Large intestine (tissue), 3 donors: Measurements from ENCODE around the gene UTP11. TPM values are rescaled to one million over a fixed set of nuclear protein-coding genes. Genes with fewer than 3 reads are reported as not detected.

Experiments
- DNase-seq, 2 donors: peaks; one replicate each; pipeline versions ENCODE4 v3.0.0 to v3.0.0-alpha.2; 2013
- H3K27ac ChIP-seq: one replicate; pipeline ENCODE4 v1.5.1; 2013; ENCODE audit warnings: low read length
- H3K27me3 ChIP-seq: 2 replicates; pipeline ENCODE4 v1.6.1; 2013; ENCODE audit warnings: low read length; ENCODE audit not compliant: control insufficient read depth, insufficient read depth
- H3K36me3 ChIP-seq: 2 replicates; pipeline ENCODE4 v1.6.1; 2013; ENCODE audit warnings: low read length; ENCODE audit not compliant: control insufficient read depth, insufficient read depth
- H3K4me1 ChIP-seq: one replicate; pipeline ENCODE4 v1.6.1; 2013; ENCODE audit warnings: low read length; ENCODE audit not compliant: control insufficient read depth, insufficient read depth
- H3K4me3 ChIP-seq: one replicate; pipeline ENCODE4 v1.5.1; 2013; ENCODE audit warnings: low read length
- H3K9me3 ChIP-seq: one replicate; pipeline ENCODE4 v1.6.1; 2013; ENCODE audit warnings: mild to moderate bottlenecking, low read depth, low read length, moderate library complexity; ENCODE audit not compliant: control insufficient read depth
- WGBS: methylation state at CpG from one replicate; pipeline ENCODE4 v1.1.5; 2013; ENCODE audit warnings: low lambda C conversion rate; ENCODE audit not compliant: insufficient coverage; 5-methylcytosine and 5-hydroxymethylcytosine counted together
- polyA plus RNA-seq: library from polyadenylated mRNA; unstranded; fragments of 120-200 nt; gene quantifications from one replicate; pipeline ENCODE4 v1.2.1, GENCODE V29; 2013

The UTP11 gene
- polyA plus RNA-seq, 1 donor, result 39.0 TPM

DNA sequence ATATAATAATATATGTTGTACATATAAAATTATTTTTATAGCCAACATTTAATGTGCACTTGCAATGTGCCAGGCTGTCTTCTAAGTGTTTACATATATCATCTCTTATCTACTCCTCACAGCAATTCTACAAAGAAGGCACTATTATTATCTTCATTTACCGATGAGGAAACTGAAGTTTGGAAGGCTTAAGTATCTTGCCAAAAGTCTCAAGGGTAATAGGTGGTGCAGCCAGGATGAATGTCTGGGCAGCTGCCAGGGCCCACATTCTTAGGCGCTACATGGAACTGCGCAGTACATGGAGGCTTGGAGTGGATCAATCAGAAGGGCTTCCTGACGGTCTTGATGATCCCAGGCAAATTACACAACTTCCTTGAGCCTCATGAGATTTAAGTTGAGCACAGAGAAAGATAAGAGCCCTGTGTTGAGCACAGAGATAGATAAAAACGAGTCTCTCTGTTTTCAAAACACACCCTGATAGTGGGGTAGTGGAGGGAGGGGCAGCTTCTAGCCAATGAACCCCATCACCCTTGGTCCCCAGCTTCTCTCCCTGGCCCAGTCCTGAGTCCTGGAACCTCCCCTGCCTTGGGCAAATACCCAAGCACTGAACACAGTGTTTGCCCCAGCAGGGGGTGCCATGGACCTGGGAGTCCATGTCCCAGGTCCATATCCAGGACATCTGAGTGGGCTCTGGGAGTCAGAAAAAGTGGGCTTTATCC, 24.8 kb downstream of the UTP11 start:
- Histone ChIP-seq H3K4me1 (no peaks in the 10 kb centered on the region), H3K4me3 (no peak overlapping the region), H3K27me3 (peaks cover 38% of the 10 kb centered on the region), H3K27ac (no peak overlapping the region), H3K9me3 (no peaks in the 10 kb centered on the region), H3K36me3 (no peaks in the 10 kb centered on the region)
- WGBS, result no CpG with 5 or more reads among the region's 5 CpGs
- no peak for DNase-seq

DNA sequence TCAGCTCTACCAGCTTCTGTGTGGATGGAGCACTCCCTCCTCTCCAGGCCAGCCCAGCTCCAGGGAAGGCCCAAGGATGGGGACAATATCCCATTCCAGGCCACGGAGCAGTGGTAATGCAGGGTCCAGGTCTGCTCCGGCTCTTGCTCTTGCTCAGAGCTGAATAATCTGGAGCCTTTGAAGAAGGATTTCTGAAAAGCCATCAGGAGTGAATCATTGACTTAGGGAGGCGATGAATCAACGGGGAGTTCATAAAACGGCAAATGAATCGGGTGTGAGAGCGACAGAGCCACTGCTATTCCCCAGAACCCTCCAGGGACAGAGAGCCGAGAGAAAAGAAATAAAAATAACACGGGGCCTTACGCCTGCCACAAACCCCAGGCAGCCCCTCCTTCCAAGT, 26.3 kb downstream of the UTP11 start:
- peaks cover 53% of the 10 kb centered on the region for H3K27me3 ChIP-seq
- WGBS, result 46% methylated on average over 5 of the region's 10 CpGs

DNA sequence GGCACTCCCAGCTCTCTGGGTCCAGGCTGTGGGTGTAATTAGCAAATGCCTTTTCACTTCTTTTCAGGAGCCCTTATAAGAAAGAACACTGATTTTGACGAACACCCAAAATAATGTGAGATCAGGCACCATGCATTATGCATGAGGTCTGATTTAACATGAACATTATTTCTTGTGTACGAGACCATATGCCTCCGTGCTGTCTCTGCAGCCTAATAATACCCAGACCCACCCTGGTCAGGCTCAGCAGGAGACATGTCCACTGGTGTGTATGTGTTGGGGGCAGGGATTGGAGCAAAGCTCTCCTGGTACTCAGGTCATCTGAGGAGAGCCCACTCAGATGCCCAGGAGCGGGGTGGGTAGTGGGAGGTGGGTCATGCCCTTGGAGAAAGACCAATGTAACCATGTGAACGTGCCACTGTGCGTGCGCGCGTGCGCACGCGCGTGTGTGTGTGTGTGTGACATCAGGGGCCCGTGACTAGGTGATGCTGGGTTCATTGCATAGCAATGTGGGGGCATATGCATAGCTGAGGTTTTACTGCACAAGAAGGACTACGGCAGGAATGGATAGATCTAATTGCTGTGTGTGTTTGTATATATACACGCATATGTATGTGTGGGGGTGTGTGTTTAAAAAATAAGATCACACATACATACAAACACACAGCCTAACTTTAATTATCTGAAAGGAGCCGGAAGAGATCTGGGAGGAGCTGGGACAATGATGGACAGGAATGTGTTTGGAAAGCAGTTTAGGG, 27.0 kb downstream of the UTP11 start:
- Histone ChIP-seq H3K27ac (no peak overlapping the region), H3K4me3 (no peak overlapping the region), H3K27me3 (peaks cover 59% of the 10 kb centered on the region), H3K36me3 (no peaks in the 10 kb centered on the region), H3K4me1 (peaks cover 2% of the 10 kb centered on the region), H3K9me3 (peaks cover 3% of the 10 kb centered on the region)
- no peak for DNase-seq
- 90% methylated on average over 2 of the region's 17 CpGs for WGBS

More for the DNA sequence above, 26.3 kb downstream of the UTP11 start:
- Histone ChIP-seq H3K36me3 (no peaks in the 10 kb centered on the region), H3K4me1 (no peaks in the 10 kb centered on the region), H3K9me3 (no peaks in the 10 kb centered on the region), H3K4me3 (no peak overlapping the region), H3K27ac (no peak overlapping the region)
- DNase-seq, result no peak

DNA sequence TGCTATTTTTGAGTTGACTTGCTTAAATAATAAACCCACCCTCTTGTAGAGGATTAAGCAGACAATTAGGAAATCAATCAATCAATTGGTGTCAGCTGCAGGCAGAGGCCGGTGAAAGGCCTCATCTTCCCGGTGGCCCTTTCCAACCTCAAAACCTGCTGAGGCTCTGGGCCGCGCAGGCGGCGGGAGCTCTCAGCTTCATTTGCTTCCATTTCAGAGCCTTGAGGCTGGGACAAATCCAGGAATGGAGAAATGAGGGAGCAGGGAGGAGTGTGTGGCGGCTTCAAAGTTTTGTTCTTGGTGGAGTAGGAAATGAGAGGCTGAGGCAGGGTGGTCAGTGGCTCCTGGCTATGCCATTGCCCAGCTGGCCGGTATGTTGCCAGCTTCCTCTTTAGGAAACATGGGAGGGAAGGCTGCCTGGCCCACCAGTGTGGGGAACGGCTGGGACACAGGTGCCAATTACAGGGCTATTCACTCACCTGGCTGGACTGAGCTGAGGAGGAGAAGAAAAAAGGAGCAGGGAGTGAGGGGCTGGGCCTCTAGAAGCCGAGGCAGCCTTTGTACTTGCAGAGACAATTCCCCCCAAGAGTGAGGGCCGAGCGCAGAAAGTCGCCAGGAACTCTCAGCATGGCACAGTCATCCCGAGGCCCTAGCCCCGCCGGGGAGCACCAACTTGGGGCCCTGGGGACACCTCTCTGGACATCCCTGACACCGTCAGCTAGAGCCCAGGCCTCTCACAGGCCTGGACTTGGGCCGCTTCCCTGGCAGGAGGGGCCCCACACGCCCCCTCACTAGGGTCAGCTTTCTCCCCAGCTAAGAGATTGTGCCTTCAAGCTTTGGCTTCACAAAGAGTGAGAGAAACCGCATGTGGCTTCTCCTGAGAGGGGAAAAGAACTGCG, 29.7 kb downstream of the UTP11 start:
- peaks cover 74% of the 10 kb centered on the region for H3K27me3 ChIP-seq
- 80% methylated on average over 1 of the region's 21 CpGs for WGBS

DNA sequence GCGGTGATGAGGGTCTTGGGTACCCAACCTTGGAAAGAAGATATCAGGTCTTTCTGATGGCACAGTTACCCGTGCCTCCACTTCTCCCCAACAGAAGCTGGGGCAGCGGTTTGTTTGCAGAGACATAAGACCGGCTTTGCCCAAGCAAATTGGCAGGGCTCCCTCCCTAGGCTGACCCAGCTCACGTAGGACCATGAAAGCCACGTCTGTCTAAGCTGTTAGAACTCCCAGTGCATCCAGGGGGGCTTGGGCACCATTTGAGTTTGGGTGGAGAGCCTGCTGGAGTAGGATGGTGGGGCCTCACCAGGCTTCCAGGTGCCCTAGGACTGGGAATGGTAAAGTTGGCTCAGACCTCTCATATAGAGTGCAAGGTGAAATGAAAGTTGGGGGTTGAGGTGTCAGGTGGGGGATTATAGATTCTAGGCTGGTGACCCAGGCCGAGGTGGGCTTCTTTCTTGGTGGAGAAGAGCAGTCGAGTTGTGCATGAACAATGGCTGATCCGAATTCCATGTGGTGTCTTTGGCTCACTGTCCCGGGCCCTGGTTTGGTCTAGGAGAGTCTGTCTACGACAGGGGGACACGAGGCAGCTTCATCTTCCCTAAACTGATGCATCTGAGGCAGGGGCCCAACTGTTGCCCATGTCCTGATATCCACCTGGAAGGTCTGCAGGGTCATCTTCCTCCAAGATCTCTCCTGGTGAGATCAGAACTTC, 30.7 kb downstream of the UTP11 start:
- Histone ChIP-seq H3K36me3 (no peaks in the 10 kb centered on the region), H3K27ac (no peak overlapping the region), H3K4me3 (no peak overlapping the region), H3K27me3 (peaks cover 84% of the 10 kb centered on the region), H3K4me1 (peaks cover 2% of the 10 kb centered on the region), H3K9me3 (peaks cover 7% of the 10 kb centered on the region)
- WGBS, result no CpG with 5 or more reads among the region's 12 CpGs
- no peak for DNase-seq

More for the DNA sequence above, 29.7 kb downstream of the UTP11 start:
- Histone ChIP-seq H3K27ac (no peak overlapping the region), H3K4me3 (no peak overlapping the region), H3K4me1 (peaks cover 2% of the 10 kb centered on the region), H3K36me3 (no peaks in the 10 kb centered on the region), H3K9me3 (peaks cover 7% of the 10 kb centered on the region)
- no peak for DNase-seq

DNA sequence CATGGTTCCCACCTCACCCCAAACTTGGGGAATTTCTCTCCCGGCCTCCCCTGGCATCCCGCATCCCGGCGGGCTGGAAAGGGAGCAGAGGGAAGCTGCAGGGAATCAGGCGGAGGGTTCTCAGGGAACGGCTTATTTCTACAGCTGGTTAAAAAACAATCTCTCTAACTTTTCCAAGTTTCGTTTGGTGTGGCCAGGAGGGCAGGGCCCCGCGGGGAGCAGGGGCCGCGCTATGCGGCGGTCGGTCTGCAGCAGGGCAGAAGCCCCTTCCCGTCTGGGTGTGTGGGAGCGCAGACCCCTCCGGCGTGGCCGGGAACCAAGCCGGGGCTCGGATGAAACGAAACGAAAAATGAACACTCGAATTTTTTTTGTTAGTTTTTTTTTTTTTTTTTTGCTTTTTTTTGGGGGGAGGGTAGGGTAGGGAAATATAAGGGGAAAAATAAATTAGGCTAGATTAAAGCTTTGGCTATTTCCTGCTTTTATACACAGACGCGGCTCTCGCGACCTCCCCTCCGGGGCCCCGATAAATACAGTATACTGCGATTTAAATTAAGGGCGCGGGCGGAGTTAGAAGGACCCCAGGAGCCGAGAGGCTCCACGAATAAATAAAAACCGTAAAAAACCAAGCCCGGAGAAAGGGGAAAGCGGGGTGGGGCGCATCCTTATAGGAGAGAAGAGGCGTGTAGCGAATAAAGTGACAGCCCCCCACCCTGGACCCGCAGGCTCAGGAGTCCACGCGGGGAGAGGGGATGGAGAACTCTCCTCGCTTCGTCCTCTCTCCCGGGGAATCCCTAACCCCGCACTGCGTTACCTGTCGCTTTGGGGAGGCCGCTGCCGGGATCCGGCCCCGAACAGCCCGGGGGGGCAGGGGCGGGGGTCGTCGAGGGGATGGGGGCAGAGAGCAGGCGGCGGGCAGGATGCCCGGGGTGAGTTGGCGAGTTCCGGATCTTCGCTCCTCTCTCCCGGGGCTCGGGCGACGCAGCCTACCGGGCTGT, 32.0 kb downstream of the UTP11 start:
- Histone ChIP-seq H3K9me3 (peaks cover 7% of the 10 kb centered on the region), H3K36me3 (no peaks in the 10 kb centered on the region), H3K4me3 (no peak overlapping the region), H3K27me3 (peaks cover 86% of the 10 kb centered on the region), H3K27ac (no peak overlapping the region), H3K4me1 (peaks cover 2% of the 10 kb centered on the region)
- 0% methylated on average over 1 of the region's 70 CpGs for WGBS
- DNase-seq, result peak in 1 of 2 donors; percentile 14

DNA sequence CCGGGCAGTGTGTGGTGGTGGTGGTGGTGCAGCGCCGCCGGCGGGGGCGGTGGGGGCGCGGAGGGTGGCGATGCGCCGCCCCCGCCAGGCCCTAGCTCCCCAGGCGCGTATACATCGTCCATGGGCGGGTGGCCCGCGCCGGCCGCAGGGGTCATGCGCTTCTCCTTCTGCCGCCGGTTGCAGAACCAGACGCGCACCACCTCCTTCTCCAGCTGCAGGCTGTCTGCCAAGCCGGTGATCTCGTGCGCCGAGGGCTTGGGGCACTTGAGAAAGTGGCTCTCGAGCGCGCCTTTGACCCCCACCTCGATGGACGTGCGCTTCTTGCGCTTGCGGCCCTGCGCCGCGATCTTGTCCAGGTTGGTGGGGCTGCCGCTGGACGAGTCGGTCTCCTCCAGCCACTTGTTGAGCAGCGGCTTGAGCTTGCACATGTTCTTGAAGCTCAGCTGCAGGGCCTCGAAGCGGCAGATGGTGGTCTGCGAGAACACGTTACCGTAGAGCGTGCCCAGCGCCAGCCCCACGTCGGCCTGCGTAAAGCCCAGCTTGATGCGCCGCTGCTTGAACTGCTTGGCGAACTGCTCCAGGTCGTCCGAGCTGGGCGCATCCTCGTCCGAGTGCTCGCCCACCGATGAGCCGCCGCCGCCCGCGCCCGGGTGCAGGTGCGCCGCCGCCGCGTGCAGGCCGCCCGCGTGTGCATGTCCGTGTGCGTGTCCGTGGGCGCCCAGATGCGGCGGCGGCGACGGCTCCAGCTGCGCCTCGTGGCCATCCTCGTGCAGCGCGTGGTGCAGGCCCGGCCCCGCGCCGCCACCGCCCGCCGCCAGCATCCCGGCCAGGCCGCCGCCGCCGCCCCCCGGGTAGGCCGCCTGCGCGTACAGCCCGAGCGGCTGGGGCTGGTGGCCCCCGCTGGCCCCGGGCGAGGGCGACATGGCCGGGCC, 33.1 kb downstream of the UTP11 start:
- Histone ChIP-seq H3K36me3 (no peaks in the 10 kb centered on the region), H3K9me3 (peaks cover 7% of the 10 kb centered on the region), H3K27me3 (peaks cover 84% of the 10 kb centered on the region), H3K27ac (no peak overlapping the region), H3K4me3 (no peak overlapping the region), H3K4me1 (peaks cover 2% of the 10 kb centered on the region)
- peak in 1 of 2 donors; percentile 28 for DNase-seq
- WGBS, result no CpG with 5 or more reads among the region's 115 CpGs

DNA sequence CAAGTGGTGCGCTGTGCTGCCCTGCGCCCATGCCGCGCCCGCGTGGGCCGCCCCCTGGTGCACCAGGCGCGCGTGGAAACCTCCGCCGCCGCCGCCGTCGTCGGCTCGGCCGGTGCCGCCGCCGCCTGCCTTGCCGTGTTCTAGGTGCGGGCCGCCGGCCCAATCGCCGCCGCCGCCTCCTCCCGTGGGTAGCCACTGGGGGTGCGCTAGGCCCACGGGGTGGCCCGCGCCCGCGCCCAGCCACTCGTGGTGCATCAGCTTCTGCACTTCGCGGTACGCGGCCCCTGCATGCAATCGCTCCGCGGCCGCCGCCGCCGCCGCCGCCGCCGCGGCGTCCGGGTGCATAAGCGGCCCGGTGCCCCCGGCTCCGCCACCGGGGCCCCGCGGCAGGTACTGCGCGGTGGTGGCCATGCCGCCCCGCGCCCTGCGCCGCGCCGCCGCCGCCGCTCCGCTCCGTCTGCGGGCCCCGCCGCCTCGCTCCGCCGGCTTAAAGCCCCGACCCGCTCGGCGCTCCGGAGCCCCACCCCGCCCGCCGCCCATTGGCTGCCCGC, 33.9 kb downstream of the UTP11 start, which contains the start of gene POU3F1:
Gene POU3F1 (minus strand): TSS at position 461 of the 551 bp plus-strand sequence. CDS start 50 bp downstream, at position 411.
- no peaks in the 10 kb centered on the region for H3K36me3 ChIP-seq
- peak within 1 kb of the TSS; percentile 16 for H3K4me3 ChIP-seq
- H3K4me1 ChIP-seq, result peaks cover 2% of the 10 kb centered on the region
- peak in 1 of 2 donors; percentile 49 for DNase-seq
- no peak within 1 kb of the TSS for H3K27ac ChIP-seq
- H3K27me3 ChIP-seq, result peaks cover 83% of the 10 kb centered on the region
- H3K9me3 ChIP-seq, result peaks cover 7% of the 10 kb centered on the region
- no CpG with 5 or more reads among the region's 92 CpGs for WGBS
